ENCODE data around the gene ZNF584. TPM values are rescaled to one million over a fixed set of nuclear protein-coding genes. Genes with fewer than 3 reads are reported as not detected.

ZNF584 gene
- total and polyA plus RNA-seq, 10 of the 15 experiments (the other 5 are each of a cell fraction or from before 2014, with no cell fraction given): 2.0 to 10.7 (median 6.3) TPM

DNA sequence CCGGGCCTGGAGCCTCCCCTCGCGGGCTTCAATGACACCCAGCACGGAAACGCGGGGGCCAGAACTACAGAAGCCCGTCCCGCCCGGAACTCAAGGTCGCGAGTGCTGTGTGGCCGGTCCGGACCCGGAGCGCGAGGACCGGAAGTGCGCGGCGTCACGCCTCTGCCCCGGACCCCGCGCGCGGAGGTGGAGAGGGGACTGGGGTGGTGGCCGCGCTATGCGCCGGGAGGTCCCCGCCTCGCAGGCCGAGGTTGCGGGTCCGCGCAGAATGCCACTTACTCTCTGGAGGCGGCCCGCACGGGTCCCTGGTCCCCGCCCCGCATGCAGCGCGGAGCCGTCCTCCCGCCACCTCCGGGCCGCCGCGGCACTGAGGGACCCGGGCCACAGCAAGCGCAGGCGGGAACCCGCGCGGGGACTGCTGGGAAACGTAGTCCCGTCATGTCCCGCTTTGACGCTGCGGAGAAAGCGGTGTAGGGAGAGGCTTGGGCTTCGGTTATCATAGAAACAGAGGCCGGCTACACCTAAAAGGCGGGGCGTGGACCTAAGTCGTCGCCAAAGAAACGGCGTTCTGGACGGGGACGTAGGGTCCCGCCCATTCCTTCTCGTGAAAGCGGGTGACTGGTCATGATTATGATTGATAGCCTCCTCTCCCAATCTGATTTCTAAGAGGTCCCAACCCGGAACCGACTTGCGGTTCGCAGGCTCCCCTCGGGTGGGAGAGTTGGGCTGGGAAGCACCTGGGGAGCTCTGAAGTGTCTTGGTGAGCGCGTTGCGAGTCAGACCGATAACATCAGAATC is 27.6 kb upstream of the ZNF584 start, which contains the start of gene ZNF837 (continued):
- TF ChIP-seq, protein P1, sequence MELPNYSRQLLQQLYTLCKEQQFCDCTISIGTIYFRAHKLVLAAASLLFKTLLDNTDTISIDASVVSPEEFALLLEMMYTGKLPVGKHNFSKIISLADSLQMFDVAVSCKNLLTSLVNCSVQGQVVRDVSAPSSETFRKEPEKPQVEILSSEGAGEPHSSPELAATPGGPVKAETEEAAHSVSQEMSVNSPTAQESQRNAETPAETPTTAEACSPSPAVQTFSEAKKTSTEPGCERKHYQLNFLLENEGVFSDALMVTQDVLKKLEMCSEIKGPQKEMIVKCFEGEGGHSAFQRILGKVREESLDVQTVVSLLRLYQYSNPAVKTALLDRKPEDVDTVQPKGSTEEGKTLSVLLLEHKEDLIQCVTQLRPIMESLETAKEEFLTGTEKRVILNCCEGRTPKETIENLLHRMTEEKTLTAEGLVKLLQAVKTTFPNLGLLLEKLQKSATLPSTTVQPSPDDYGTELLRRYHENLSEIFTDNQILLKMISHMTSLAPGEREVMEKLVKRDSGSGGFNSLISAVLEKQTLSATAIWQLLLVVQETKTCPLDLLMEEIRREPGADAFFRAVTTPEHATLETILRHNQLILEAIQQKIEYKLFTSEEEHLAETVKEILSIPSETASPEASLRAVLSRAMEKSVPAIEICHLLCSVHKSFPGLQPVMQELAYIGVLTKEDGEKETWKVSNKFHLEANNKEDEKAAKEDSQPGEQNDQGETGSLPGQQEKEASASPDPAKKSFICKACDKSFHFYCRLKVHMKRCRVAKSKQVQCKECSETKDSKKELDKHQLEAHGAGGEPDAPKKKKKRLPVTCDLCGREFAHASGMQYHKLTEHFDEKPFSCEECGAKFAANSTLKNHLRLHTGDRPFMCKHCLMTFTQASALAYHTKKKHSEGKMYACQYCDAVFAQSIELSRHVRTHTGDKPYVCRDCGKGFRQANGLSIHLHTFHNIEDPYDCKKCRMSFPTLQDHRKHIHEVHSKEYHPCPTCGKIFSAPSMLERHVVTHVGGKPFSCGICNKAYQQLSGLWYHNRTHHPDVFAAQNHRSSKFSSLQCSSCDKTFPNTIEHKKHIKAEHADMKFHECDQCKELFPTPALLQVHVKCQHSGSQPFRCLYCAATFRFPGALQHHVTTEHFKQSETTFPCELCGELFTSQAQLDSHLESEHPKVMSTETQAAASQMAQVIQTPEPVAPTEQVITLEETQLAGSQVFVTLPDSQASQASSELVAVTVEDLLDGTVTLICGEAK (IDR thresholded peaks at IDR 0.05; ENCODE audit: borderline replicate concordance): peak; percentile 99
- TF ChIP-seq NFXL1 (IDR thresholded peaks at IDR 0.05; ENCODE audit: borderline replicate concordance) (no peak), MTA3 (IDR thresholded peaks at IDR 0.05; ENCODE audit: borderline replicate concordance, low read length) (no peak), MYB (IDR thresholded peaks at IDR 0.05; ENCODE audit: borderline replicate concordance, low read depth, low read length) (no peak), JUNB (IDR thresholded peaks at IDR 0.05) (no peak), SREBF1 (IDR thresholded peaks at IDR 0.05; ENCODE audit: low read length) (0 out of 2 replicates have a peak, but pooled peaks have one; percentile 65), BMI1 (IDR thresholded peaks at IDR 0.05; ENCODE audit: borderline replicate concordance) (peak; percentile 100), CHD4 (IDR thresholded peaks at IDR 0.05) (no peak), RBBP5 (conservative IDR thresholded peaks at IDR 0.05) (no peak), ZNF217 (IDR thresholded peaks at IDR 0.05) (0 out of 2 replicates have a peak, but pooled peaks have one; percentile 20), ATF7 (IDR thresholded peaks at IDR 0.05; ENCODE audit: low read depth) (peak; percentile 56; the same call in 1 of the 2 replicates), GABPA (IDR thresholded peaks at IDR 0.05; ENCODE audit: low read depth) (peak; percentile 98), ZSCAN29 (IDR thresholded peaks at IDR 0.05) (peak; percentile 76), SIX5 (IDR thresholded peaks at IDR 0.05; ENCODE audit: low read depth, low read length, severe bottlenecking) (peak; percentile 88), MEF2B (IDR thresholded peaks at IDR 0.05; ENCODE audit: partially characterized antibody, poor library complexity, severe bottlenecking) (peak; percentile 56)
- TF ChIP-seq, protein P2, sequence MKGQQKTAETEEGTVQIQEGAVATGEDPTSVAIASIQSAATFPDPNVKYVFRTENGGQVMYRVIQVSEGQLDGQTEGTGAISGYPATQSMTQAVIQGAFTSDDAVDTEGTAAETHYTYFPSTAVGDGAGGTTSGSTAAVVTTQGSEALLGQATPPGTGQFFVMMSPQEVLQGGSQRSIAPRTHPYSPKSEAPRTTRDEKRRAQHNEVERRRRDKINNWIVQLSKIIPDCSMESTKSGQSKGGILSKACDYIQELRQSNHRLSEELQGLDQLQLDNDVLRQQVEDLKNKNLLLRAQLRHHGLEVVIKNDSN (IDR thresholded peaks at IDR 0.05; ENCODE audit: borderline replicate concordance, extremely low read length, insufficient read depth, low read depth, low read length): peak; percentile 57
- TF ChIP-seq, protein P3, sequence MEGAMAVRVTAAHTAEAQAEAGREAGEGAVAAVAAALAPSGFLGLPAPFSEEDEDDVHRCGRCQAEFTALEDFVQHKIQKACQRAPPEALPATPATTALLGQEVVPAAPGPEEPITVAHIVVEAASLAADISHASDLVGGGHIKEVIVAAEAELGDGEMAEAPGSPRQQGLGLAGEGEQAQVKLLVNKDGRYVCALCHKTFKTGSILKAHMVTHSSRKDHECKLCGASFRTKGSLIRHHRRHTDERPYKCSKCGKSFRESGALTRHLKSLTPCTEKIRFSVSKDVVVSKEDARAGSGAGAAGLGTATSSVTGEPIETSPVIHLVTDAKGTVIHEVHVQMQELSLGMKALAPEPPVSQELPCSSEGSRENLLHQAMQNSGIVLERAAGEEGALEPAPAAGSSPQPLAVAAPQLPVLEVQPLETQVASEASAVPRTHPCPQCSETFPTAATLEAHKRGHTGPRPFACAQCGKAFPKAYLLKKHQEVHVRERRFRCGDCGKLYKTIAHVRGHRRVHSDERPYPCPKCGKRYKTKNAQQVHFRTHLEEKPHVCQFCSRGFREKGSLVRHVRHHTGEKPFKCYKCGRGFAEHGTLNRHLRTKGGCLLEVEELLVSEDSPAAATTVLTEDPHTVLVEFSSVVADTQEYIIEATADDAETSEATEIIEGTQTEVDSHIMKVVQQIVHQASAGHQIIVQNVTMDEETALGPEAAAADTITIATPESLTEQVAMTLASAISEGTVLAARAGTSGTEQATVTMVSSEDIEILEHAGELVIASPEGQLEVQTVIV (IDR thresholded peaks at IDR 0.05; ENCODE audit: borderline replicate concordance, partially characterized antibody): peak; percentile 89
- TF ChIP-seq, protein P4, sequence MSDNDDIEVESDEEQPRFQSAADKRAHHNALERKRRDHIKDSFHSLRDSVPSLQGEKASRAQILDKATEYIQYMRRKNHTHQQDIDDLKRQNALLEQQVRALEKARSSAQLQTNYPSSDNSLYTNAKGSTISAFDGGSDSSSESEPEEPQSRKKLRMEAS (IDR thresholded peaks at IDR 0.05; ENCODE audit: low read depth, low read length): peak; percentile 47; the same call in 1 of the 2 replicates
- TF ChIP-seq, protein P5, sequence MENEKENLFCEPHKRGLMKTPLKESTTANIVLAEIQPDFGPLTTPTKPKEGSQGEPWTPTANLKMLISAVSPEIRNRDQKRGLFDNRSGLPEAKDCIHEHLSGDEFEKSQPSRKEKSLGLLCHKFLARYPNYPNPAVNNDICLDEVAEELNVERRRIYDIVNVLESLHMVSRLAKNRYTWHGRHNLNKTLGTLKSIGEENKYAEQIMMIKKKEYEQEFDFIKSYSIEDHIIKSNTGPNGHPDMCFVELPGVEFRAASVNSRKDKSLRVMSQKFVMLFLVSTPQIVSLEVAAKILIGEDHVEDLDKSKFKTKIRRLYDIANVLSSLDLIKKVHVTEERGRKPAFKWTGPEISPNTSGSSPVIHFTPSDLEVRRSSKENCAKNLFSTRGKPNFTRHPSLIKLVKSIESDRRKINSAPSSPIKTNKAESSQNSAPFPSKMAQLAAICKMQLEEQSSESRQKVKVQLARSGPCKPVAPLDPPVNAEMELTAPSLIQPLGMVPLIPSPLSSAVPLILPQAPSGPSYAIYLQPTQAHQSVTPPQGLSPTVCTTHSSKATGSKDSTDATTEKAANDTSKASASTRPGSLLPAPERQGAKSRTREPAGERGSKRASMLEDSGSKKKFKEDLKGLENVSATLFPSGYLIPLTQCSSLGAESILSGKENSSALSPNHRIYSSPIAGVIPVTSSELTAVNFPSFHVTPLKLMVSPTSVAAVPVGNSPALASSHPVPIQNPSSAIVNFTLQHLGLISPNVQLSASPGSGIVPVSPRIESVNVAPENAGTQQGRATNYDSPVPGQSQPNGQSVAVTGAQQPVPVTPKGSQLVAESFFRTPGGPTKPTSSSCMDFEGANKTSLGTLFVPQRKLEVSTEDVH (IDR thresholded peaks at IDR 0.05; ENCODE audit: low read depth, partially characterized antibody): peak; percentile 54
